A549 (cell line): ENCODE results near the gene SUSD3.

Experiments
- EP300 ChIP-seq, 2 experiments: fragments of >200 bp; sonication (Bioruptor Twin); formaldehyde crosslinking; IDR thresholded peaks; 2 replicates in 1 of 2; 3 replicates in 1 of 2; pipeline ENCODE4 v1.6.1; 2016 to 2017
- ESRRA ChIP-seq: fragments of 150-350 bp; IDR thresholded peaks from 2 replicates; pipeline ENCODE4 v1.6.1; 2014; ENCODE audit warnings: mild to moderate bottlenecking, low read length, borderline replicate concordance
- FOXS1 ChIP-seq: fragments of 250-450 bp; sonication (Bioruptor Pico); IDR thresholded peaks from 2 replicates; pipeline ENCODE4 v1.5.0; 2020; ENCODE audit warnings: mild to moderate bottlenecking, moderate library complexity
- ZC3H11A ChIP-seq: fragments of 450-650 bp; IDR thresholded peaks from 2 replicates; pipeline ENCODE4 v1.6.1; 2014; ENCODE audit warnings: antibody characterized with exemption, mild to moderate bottlenecking
- TF ChIP-seq, protein P1 (sequence below): fragments of >200 bp; sonication (Bioruptor Twin); formaldehyde crosslinking; IDR thresholded peaks from 3 replicates; pipeline ENCODE4 v1.5.1; 2016
- TF ChIP-seq, protein P2 (sequence below): fragments of 450-650 bp; IDR thresholded peaks from 2 replicates; pipeline ENCODE4 v1.6.1; 2014; ENCODE audit warnings: antibody characterized with exemption

DNA sequence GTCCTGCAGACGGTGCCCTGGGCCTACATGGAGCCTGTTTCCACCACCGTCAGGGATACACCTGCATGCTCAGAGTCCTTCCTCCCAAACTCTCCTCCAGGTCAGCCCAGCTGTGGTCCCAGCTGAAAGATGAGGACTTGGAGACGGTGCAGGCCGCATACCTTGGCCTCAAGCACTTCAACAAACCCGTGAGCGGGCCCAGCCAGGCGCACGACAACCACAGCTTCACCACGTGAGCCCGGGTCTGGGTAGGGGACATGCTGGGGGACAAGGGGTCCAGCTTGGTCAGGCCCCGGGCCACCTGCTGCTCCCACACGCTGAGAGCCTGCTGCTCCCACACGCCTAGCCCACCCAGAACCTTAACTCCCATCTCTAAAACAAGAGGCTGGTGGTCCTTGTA, 20.9 kb downstream of the SUSD3 start:
- TF ChIP-seq, protein P1, sequence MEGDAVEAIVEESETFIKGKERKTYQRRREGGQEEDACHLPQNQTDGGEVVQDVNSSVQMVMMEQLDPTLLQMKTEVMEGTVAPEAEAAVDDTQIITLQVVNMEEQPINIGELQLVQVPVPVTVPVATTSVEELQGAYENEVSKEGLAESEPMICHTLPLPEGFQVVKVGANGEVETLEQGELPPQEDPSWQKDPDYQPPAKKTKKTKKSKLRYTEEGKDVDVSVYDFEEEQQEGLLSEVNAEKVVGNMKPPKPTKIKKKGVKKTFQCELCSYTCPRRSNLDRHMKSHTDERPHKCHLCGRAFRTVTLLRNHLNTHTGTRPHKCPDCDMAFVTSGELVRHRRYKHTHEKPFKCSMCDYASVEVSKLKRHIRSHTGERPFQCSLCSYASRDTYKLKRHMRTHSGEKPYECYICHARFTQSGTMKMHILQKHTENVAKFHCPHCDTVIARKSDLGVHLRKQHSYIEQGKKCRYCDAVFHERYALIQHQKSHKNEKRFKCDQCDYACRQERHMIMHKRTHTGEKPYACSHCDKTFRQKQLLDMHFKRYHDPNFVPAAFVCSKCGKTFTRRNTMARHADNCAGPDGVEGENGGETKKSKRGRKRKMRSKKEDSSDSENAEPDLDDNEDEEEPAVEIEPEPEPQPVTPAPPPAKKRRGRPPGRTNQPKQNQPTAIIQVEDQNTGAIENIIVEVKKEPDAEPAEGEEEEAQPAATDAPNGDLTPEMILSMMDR: no peak
- no peak for TF ChIP-seq EP300 (IDR thresholded peaks at IDR 0.05)
- no peak for TF ChIP-seq ZC3H11A
- no peak for TF ChIP-seq FOXS1 (CRISPR knock-in tag)
- TF ChIP-seq, protein P2, sequence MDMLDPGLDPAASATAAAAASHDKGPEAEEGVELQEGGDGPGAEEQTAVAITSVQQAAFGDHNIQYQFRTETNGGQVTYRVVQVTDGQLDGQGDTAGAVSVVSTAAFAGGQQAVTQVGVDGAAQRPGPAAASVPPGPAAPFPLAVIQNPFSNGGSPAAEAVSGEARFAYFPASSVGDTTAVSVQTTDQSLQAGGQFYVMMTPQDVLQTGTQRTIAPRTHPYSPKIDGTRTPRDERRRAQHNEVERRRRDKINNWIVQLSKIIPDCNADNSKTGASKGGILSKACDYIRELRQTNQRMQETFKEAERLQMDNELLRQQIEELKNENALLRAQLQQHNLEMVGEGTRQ: no peak
- no peak for TF ChIP-seq ESRRA
